GM12892 (cell line): ENCODE results near the gene DPCD.

ENCODE experiments used
- POLR2A ChIP-seq: IDR thresholded peaks from 2 replicates; pipeline ENCODE4 v1.6.1; 2011; ENCODE audit warnings: low read depth, low read length, control low read depth
- POLR2AphosphoS5 ChIP-seq: IDR thresholded peaks from 2 replicates; pipeline ENCODE4 v1.6.1; 2011; ENCODE audit warnings: low read depth, low read length, control low read depth

DNA sequence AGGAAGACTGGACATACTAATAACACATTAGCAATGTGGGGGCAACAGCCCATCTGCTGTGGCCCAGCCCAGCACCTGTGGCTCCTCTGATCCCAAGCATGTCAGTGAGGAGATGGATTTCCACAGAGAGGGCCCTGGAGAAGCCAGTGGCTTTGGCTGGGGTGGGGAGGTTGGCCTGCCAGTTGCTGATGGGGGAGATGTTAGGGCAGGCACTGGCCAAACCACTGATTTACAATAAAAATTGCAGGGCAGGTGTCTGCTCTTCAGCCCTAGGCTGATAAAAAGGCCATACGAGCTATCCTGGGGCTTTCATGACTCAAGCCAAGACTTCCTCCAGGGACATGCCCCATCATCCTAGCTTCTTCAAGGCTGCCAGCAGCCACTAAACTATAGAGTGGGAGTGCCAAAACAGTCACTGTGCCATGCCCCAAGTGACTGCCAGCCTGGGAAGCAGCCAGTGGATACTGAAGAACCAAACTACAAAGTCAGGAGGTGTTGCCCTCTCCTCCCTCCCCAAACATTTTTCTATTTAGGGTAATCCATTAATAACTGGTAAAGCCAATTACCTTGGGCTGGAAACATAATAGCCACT is 37.8 kb downstream of the DPCD start:
- TF ChIP-seq POLR2AphosphoS5 (no peak), POLR2A (no peak)
